ENCODE measurements around the gene BNC2. TPM values are rescaled to one million over a fixed set of nuclear protein-coding genes. Genes with fewer than 3 reads are reported as not detected.

The BNC2 gene
- total and polyA plus RNA-seq, 4 donors, result 0.96 to 23.2 (median 9.7) TPM

GRCh38 chr9:16377311-16377710 lies 493.2 kb downstream of the BNC2 start:
- TF ChIP-seq CTCF (IDR thresholded peaks at IDR 0.05; ENCODE audit: control extremely low read depth, extremely low read depth), result no peak
- ATAC-seq (ENCODE audit: insufficient read depth, low FRiP score) (no peak), DNase-seq (no peak)
- Histone ChIP-seq H3K9ac (ENCODE audit: insufficient read depth in 1 of 2, low read length in 2 of 2) (no peak overlapping the region), H3K9me3 (ENCODE audit: control insufficient read depth in 4 of 4, insufficient read depth in 3 of 4, low read length in 3 of 4) (peaks cover 0 to 6% (median 0%) of the 10 kb centered on the region in 4 donors), H3K4me3 (no peak overlapping the region), H3K4me1 (ENCODE audit: control insufficient read depth in 5 of 5, insufficient read depth in 5 of 5, low read length in 5 of 5) (no peaks in the 10 kb centered on the region), H3K27ac (ENCODE audit: low read depth in 1 of 2, low read length in 1 of 2) (no peak overlapping the region), H3K36me3 (ENCODE audit: control insufficient read depth in 4 of 4, insufficient read depth in 4 of 4, low read length in 4 of 4) (no peaks in the 10 kb centered on the region), H3K27me3 (ENCODE audit: control insufficient read depth in 3 of 3, insufficient read depth in 3 of 3, low read length in 2 of 3) (no peaks in the 10 kb centered on the region)
- WGBS, 2 donors, result 84 to 90% methylated on average over 4 of the region's 4 CpGs

DNA sequence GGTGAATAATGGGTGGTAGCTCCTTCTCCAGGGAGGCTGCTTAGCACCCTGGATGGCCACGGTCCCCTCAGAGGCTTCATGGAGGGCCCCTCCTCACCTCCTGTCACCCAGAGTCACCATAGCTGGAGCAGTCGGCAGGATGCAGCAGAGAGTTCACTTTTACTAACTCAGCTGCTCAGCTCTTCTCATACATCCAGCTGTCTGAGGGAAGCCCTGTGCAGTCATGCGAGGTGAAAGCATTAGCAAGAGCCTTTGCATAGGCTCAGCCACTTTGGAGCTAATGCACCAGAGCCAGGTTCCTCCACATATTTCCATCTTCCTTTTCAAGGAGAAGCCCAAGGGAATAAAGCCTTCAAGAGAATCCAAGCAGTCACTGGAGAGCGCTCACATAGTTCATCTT lies 499.2 kb downstream of the BNC2 start:
- ATAC-seq (ENCODE audit: insufficient read depth, low FRiP score), result no peak
- 91 to 92% methylated on average over 4 of the region's 4 CpGs for WGBS, 2 donors
- TF ChIP-seq CTCF (IDR thresholded peaks at IDR 0.05; ENCODE audit: control extremely low read depth, extremely low read depth), result no peak
- no peaks in the 10 kb centered on the region for H3K36me3 ChIP-seq (ENCODE audit: control insufficient read depth in 4 of 4, insufficient read depth in 4 of 4, low read length in 4 of 4)
- no peak for DNase-seq
- no peak overlapping the region for H3K9ac ChIP-seq (ENCODE audit: insufficient read depth in 1 of 2, low read length in 2 of 2)
- H3K4me3 ChIP-seq, result no peak overlapping the region
- peaks cover 0 to 2% (median 0%) of the 10 kb centered on the region in 4 donors for H3K9me3 ChIP-seq (ENCODE audit: control insufficient read depth in 4 of 4, insufficient read depth in 3 of 4, low read length in 3 of 4)
- no peak overlapping the region for H3K27ac ChIP-seq (ENCODE audit: low read depth in 1 of 2, low read length in 1 of 2)
- peaks cover 0 to 4% (median 3%) of the 10 kb centered on the region in 5 donors for H3K4me1 ChIP-seq (ENCODE audit: control insufficient read depth in 5 of 5, insufficient read depth in 5 of 5, low read length in 5 of 5)
- peaks cover 0 to 2% (median 0%) of the 10 kb centered on the region in 3 donors for H3K27me3 ChIP-seq (ENCODE audit: control insufficient read depth in 3 of 3, insufficient read depth in 3 of 3, low read length in 2 of 3)

GRCh38 chr9:16370647-16371046 lies 499.8 kb downstream of the BNC2 start:
- H3K27me3 ChIP-seq (ENCODE audit: control insufficient read depth in 3 of 3, insufficient read depth in 3 of 3, low read length in 2 of 3), result peaks cover 0 to 2% (median 0%) of the 10 kb centered on the region in 3 donors
- H3K9me3 ChIP-seq (ENCODE audit: control insufficient read depth in 4 of 4, insufficient read depth in 3 of 4, low read length in 3 of 4), result peaks cover 0 to 2% (median 0%) of the 10 kb centered on the region in 4 donors
- no peak overlapping the region for H3K4me3 ChIP-seq
- H3K27ac ChIP-seq (ENCODE audit: low read depth in 1 of 2, low read length in 1 of 2), result no peak overlapping the region
- WGBS, 2 donors, result 95% methylated on average over 13 of the region's 13 CpGs
- no peak for TF ChIP-seq CTCF (IDR thresholded peaks at IDR 0.05; ENCODE audit: control extremely low read depth, extremely low read depth)
- ATAC-seq (ENCODE audit: insufficient read depth, low FRiP score), result no peak
- H3K9ac ChIP-seq (ENCODE audit: insufficient read depth in 1 of 2, low read length in 2 of 2), result no peak overlapping the region
- no peak for DNase-seq
- H3K36me3 ChIP-seq (ENCODE audit: control insufficient read depth in 4 of 4, insufficient read depth in 4 of 4, low read length in 4 of 4), result no peaks in the 10 kb centered on the region
- H3K4me1 ChIP-seq (ENCODE audit: control insufficient read depth in 5 of 5, insufficient read depth in 5 of 5, low read length in 5 of 5), result peaks cover 0 to 4% (median 3%) of the 10 kb centered on the region in 5 donors

DNA sequence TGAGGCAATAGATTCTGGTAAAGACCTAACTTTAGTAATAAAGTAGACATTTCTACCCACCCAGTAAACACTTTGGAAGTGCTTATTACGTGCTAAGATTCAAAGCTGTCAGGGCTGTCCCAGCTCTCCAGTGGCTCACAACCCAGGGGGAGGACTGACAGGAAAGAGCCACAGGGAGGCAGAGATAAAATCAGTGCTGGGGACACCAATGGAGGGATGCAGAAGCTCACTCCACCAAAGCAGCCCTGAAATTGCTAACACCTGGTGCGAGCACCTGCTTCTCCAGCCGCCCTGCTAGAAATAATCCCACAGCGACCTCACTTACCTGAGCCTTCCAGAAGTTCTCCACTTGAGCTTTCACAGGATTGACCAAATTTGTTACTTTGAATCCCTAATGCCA lies 501.0 kb downstream of the BNC2 start:
- DNase-seq (no peak), ATAC-seq (ENCODE audit: insufficient read depth, low FRiP score) (no peak)
- H3K27ac ChIP-seq (ENCODE audit: low read depth in 1 of 2, low read length in 1 of 2), result no peak overlapping the region
- no peaks in the 10 kb centered on the region for H3K36me3 ChIP-seq (ENCODE audit: control insufficient read depth in 4 of 4, insufficient read depth in 4 of 4, low read length in 4 of 4)
- H3K27me3 ChIP-seq (ENCODE audit: control insufficient read depth in 3 of 3, insufficient read depth in 3 of 3, low read length in 2 of 3), result peaks cover 0 to 2% (median 0%) of the 10 kb centered on the region in 3 donors
- H3K4me3 ChIP-seq, result no peak overlapping the region
- WGBS, 2 donors, result 94 to 95% methylated on average over 4 of the region's 4 CpGs
- H3K9ac ChIP-seq (ENCODE audit: insufficient read depth in 1 of 2, low read length in 2 of 2), result no peak overlapping the region
- no peak for TF ChIP-seq CTCF (IDR thresholded peaks at IDR 0.05; ENCODE audit: control extremely low read depth, extremely low read depth)
- H3K9me3 ChIP-seq (ENCODE audit: control insufficient read depth in 4 of 4, insufficient read depth in 3 of 4, low read length in 3 of 4), result peaks cover 0 to 2% (median 0%) of the 10 kb centered on the region in 4 donors
- peaks cover 0 to 5% (median 4%) of the 10 kb centered on the region in 5 donors for H3K4me1 ChIP-seq (ENCODE audit: control insufficient read depth in 5 of 5, insufficient read depth in 5 of 5, low read length in 5 of 5)
